Measurements from ENCODE around the gene AIP.
"Not testable (repeated sequence)": the region's sequence is repeated elsewhere in the genome, so short reads cannot be mapped to it uniquely, and the experiment has no call there.

AIP gene

GRCh38 chr11:67469508-67469811, 13.4 kb upstream of the AIP start:
- DNase-seq = no peak

GRCh38 chr11:67470337-67471002, 12.4 kb upstream of the AIP start:
- no peak for DNase-seq

GRCh38 chr11:67472882-67473281, 9.9 kb upstream of the AIP start:
- no peak for DNase-seq

GRCh38 chr11:67476692-67477091, 6.1 kb upstream of the AIP start:
- not testable (repeated sequence) for DNase-seq

- not testable (repeated sequence) for DNase-seq
These were observed 5.3 kb upstream of the AIP start for GRCh38 chr11:67477344-67478050.

GRCh38 chr11:67482275-67482826, 475 bp upstream of the AIP start:
- no peak for DNase-seq

GRCh38 chr11:67483831-67484665, 1.2 kb downstream of the AIP start:
- no peak for DNase-seq

GRCh38 chr11:67484847-67485311, 2.1 kb downstream of the AIP start:
- DNase-seq = no peak

- DNase-seq = not testable (repeated sequence)
These were observed 3.1 kb downstream of the AIP start for GRCh38 chr11:67485873-67486361.

- no peak for DNase-seq
These were observed 3.8 kb downstream of the AIP start for GRCh38 chr11:67486481-67487195.

- DNase-seq = no peak
These were observed 6.5 kb downstream of the AIP start for GRCh38 chr11:67489203-67489884.

GRCh38 chr11:67489885-67490726, 7.3 kb downstream of the AIP start:
- no peak for DNase-seq

GRCh38 chr11:67490727-67491065, 7.9 kb downstream of the AIP start:
- DNase-seq = no peak

- no peak for DNase-seq
These were observed 8.6 kb downstream of the AIP start for GRCh38 chr11:67491276-67492068.

GRCh38 chr11:67492069-67492727, 9.4 kb downstream of the AIP start:
- DNase-seq = no peak

- DNase-seq = no peak
These were observed 10.1 kb downstream of the AIP start for GRCh38 chr11:67492801-67493547.

- no peak for DNase-seq
These were observed 10.9 kb downstream of the AIP start for GRCh38 chr11:67493548-67494370.

Data from NCI-H2107 (cell line).